ENCODE measurements around the gene PPT2. TPM values are rescaled to one million over a fixed set of nuclear protein-coding genes. Genes with fewer than 3 reads are reported as not detected.
A peak's percentile ranks its signal among the peaks of the same experiment; 100 is the strongest.
"Not testable (repeated sequence)": the region's sequence is repeated elsewhere in the genome, so short reads cannot be mapped to it uniquely, and the experiment has no call there.

PPT2 gene
- total RNA-seq, 1 experiment from 2014 or later, result 120 TPM

- no peak overlapping the region for H3K27ac ChIP-seq
- H3K4me3 ChIP-seq, result no peak overlapping the region
- H3K36me3 ChIP-seq, result no peaks in the 10 kb centered on the region
- no peaks in the 10 kb centered on the region for H3K27me3 ChIP-seq
- DNase-seq, result no peak
- H3K9me3 ChIP-seq (replicated peaks), result no peaks in the 10 kb centered on the region
- peaks cover 10% of the 10 kb centered on the region for H3K4me1 ChIP-seq
Measured at GRCh38 chr6:32191696-32192607, 38.0 kb downstream of the PPT2 start.

GRCh38 chr6:32192608-32193039 lies 38.7 kb downstream of the PPT2 start, which contains the start of gene GPSM3:
GPSM3 (minus strand) TSS chr6:32192643; CDS start chr6:32192513, 130 bp downstream.
- H3K27me3 ChIP-seq, result no peaks in the 10 kb centered on the region
- H3K4me3 ChIP-seq, result no peak within 1 kb of the TSS
- H3K9me3 ChIP-seq (replicated peaks), result no peaks in the 10 kb centered on the region
- no peaks in the 10 kb centered on the region for H3K36me3 ChIP-seq
- H3K4me1 ChIP-seq, result peaks cover 10% of the 10 kb centered on the region
- H3K27ac ChIP-seq, result no peak within 1 kb of the TSS
- peak; percentile 50 to 58 for DNase-seq

GRCh38 chr6:32193096-32193495 lies 39.2 kb downstream of the PPT2 start:
- DNase-seq; H3K27me3 ChIP-seq; H3K27ac ChIP-seq; H3K4me3 ChIP-seq; H3K36me3 ChIP-seq; H3K9me3 ChIP-seq (replicated peaks): not testable (repeated sequence)
- peaks cover 10% of the 10 kb centered on the region for H3K4me1 ChIP-seq

- no peaks in the 10 kb centered on the region for H3K27me3 ChIP-seq
- peaks cover 6% of the 10 kb centered on the region for H3K4me1 ChIP-seq
- H3K36me3 ChIP-seq, result no peaks in the 10 kb centered on the region
- no peak overlapping the region for H3K4me3 ChIP-seq
- DNase-seq, result no peak
- H3K9me3 ChIP-seq (replicated peaks), result no peaks in the 10 kb centered on the region
- no peak overlapping the region for H3K27ac ChIP-seq
Measured at GRCh38 chr6:32194388-32194787, 40.4 kb downstream of the PPT2 start.

DNA sequence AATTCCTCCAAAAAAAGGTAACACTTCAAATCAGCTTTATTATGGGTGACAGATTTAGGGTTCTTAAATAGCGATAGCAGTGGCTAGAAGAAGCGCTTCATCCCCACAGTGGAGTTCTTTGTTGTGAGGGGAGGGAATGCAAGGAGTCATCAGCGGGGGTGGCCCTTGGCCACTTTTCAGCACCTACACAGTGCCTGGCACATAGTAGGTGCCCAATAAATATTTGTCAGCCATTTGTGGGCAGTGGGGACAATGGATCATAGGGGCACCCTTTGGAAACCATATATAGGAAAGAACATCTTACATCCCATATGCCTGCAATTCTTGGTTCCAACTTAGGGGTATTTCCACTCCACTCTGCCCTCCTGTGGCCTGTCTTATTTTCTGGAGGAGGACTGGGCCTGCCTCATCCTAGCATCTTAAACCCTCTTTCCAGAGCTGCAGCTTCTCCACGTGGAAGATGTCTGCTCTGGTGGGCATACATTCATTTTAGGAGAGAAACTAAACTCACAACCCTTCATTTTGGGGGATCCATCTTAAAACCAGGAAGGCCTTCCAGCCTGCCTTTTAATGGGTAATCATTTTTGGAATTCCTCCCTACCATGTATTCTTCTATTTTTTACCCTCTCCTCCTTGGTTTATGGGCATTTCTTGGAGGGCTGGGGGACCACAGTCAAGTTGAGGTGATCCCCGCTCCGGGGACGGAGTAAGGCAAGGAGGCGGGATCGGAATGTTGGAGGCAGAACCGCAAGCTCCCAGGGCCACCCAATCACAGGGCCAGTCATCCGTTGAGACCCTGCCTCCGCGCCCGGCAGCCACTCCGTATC lies 41.1 kb downstream of the PPT2 start:
- no peaks in the 10 kb centered on the region for H3K27me3 ChIP-seq
- H3K9me3 ChIP-seq (replicated peaks), result no peaks in the 10 kb centered on the region
- peak overlapping the region; percentile 50 for H3K4me3 ChIP-seq
- H3K4me1 ChIP-seq, result peaks cover 6% of the 10 kb centered on the region
- H3K36me3 ChIP-seq, result no peaks in the 10 kb centered on the region
- DNase-seq, result peak in 1 of 2 experiments; percentile 54
- H3K27ac ChIP-seq, result peak overlapping the region; percentile 62

- no peaks in the 10 kb centered on the region for H3K9me3 ChIP-seq (replicated peaks)
- H3K4me3 ChIP-seq, result peak overlapping the region; percentile 73
- H3K36me3 ChIP-seq, result no peaks in the 10 kb centered on the region
- H3K4me1 ChIP-seq, result peaks cover 6% of the 10 kb centered on the region
- no peaks in the 10 kb centered on the region for H3K27me3 ChIP-seq
- DNase-seq, result peak; percentile 99 to 100
- peak overlapping the region; percentile 100 for H3K27ac ChIP-seq
Measured at GRCh38 chr6:32195652-32195901, 41.6 kb downstream of the PPT2 start.

- H3K27ac ChIP-seq, result peak overlapping the region; percentile 100
- H3K36me3 ChIP-seq, result no peaks in the 10 kb centered on the region
- H3K4me3 ChIP-seq, result peak overlapping the region; percentile 73
- no peaks in the 10 kb centered on the region for H3K27me3 ChIP-seq
- no peaks in the 10 kb centered on the region for H3K9me3 ChIP-seq (replicated peaks)
- peaks cover 4% of the 10 kb centered on the region for H3K4me1 ChIP-seq
- peak; percentile 96 to 97 for DNase-seq
Measured at GRCh38 chr6:32195902-32196681, 42.2 kb downstream of the PPT2 start.

DNA sequence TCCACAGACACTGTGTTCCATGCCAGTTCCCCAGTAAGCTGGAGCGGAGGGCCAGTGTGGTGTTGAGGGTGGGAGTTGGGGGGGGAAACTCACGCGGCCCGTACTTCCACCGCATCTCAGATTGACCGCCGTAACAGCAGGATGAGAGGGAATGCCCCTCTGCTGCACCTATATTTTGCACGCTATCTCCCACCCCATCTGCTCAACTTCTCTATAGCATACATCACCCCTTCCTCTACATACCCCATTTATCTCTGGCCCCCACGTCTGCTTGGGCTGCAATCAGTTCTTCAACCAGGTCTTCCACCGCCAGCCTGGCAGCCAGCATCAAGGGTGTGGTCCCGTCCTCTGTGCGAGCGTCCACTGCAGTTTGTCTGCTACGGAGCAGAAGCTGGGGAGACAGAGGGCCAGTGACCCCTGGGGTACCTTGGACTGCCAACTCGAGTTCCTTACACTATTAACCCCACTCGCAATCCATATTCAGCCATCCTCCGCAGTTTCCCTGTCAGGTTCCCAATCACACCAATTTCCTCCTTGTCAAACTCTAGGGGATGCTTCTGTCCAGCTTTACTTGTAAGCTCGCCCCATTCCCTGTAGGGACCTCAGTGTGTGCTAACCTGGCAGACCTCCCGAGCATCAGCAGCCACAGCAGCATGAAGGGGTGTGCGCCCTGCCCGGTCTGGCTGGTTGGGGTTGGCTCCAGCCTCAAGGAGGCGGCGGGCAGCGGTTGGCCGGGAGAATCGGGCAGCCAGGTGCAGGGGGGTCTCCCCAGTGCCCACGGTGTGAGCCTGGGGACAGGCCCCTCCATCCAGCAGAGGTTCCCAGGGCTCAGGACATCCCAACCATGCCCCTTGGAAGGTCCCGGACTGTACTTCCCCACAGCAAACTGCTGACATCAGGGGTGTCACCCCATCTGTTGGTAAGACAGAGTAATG lies 43.0 kb downstream of the PPT2 start:
- H3K36me3 ChIP-seq, result no peaks in the 10 kb centered on the region
- H3K4me1 ChIP-seq, result peaks cover 12% of the 10 kb centered on the region
- peak overlapping the region; percentile 100 for H3K27ac ChIP-seq
- H3K9me3 ChIP-seq (replicated peaks), result no peaks in the 10 kb centered on the region
- H3K4me3 ChIP-seq, result peak overlapping the region; percentile 73
- DNase-seq, result peak in 1 of 2 experiments; percentile 29
- H3K27me3 ChIP-seq, result no peaks in the 10 kb centered on the region

- Histone ChIP-seq H3K4me1 (peaks cover 21% of the 10 kb centered on the region), H3K27ac (no peak overlapping the region), H3K4me3 (no peak overlapping the region), H3K27me3 (no peaks in the 10 kb centered on the region), H3K36me3 (no peaks in the 10 kb centered on the region), H3K9me3 (replicated peaks) (no peaks in the 10 kb centered on the region)
- no peak for DNase-seq
Measured at GRCh38 chr6:32198345-32198696, 44.4 kb downstream of the PPT2 start.

DNA sequence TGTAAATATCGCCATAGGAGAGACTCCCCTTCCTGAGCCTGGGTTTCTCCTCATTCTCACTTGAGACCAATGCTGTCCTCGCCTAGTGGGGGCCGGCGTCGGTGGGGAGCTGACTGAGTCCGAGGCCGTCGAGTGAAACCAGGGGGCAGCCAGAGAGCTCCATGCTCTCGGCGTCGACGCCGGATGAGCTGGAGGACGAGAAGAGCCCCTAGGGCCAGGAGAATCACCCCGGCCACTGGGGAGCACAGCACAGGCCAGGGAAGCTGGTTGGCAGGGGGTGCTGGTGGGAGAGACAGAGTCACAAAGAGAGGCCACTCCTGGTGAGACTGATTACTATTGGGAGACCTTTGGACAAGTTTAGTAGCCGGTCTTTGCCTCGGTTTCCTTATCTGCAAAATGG lies 44.9 kb downstream of the PPT2 start:
- no peak for DNase-seq
- no peaks in the 10 kb centered on the region for H3K36me3 ChIP-seq
- no peaks in the 10 kb centered on the region for H3K9me3 ChIP-seq (replicated peaks)
- H3K27me3 ChIP-seq, result no peaks in the 10 kb centered on the region
- peaks cover 26% of the 10 kb centered on the region for H3K4me1 ChIP-seq
- no peak overlapping the region for H3K4me3 ChIP-seq
- H3K27ac ChIP-seq, result no peak overlapping the region

DNA sequence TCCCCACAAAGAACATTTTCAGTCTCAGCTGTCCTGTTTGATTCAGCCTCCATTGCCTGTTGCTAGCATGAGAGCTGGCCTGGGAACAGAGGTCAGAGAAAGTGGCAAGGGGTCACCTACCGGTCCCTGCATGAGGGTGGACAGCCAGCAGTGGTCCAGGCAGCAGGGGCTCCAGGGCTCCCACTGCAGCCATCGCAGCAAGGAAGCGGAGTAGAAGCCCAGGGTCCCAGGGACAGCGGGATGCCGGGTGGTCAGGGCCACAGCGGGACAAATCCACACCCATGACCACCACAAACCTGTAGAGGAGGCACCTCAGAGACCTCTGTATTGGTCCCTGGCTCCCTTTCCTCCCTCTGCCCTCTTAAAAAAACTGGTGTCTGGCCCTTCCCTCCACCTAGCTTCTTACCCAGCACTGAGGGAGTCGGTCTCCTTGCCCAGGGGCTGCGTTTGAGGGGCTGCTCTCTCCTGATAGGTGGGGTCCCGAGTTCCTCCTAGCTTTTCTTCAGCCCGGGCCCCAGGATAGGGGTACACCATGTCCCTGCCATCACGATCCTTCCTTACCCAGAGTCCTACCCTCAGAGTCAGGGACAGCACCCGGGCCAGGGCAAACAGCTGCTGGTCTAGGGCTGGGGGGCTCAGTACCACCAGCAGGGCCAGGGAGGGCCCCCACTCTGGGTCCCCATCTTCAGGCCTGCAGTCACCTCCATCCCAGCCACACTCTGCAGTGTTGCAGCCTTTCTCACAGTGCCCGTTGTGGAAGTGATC lies 47.0 kb downstream of the PPT2 start:
- DNase-seq, result no peak

DNA sequence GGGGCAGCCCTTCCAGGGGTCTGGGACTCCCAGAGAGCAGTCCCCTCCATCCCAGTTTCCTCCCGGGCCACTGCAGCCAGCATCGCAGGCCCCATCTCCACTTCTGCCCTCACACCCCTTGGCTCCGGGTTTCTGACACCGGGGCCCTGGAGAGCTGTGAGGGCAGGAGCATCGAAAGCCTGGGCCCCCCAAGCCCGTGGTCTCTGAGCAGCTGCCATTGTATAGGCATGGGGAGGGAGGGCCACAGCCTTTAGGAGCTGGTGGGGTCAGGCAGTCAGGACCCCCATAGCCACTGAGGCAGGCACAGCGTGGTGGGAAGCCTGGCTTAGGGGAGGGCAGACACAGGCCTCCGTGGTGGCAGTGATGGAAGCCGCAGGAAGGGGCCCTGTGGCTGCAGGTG lies 48.2 kb downstream of the PPT2 start:
- H3K36me3 ChIP-seq, result no peaks in the 10 kb centered on the region
- peak in 1 of 2 experiments; percentile 20 for DNase-seq

More for the DNA sequence above, 47.0 kb downstream of the PPT2 start:
- no peaks in the 10 kb centered on the region for H3K9me3 ChIP-seq (replicated peaks)
- H3K27ac ChIP-seq, result peak overlapping the region; percentile 22; the same call in 1 of the 2 replicates
- H3K27me3 ChIP-seq, result no peaks in the 10 kb centered on the region
- no peaks in the 10 kb centered on the region for H3K36me3 ChIP-seq
- H3K4me1 ChIP-seq, result peaks cover 31% of the 10 kb centered on the region
- H3K4me3 ChIP-seq, result no peak overlapping the region

More for the DNA sequence above, 48.2 kb downstream of the PPT2 start:
- Histone ChIP-seq H3K9me3 (replicated peaks) (no peaks in the 10 kb centered on the region), H3K27me3 (no peaks in the 10 kb centered on the region), H3K4me3 (peak overlapping the region; percentile 17; the same call in 1 of the 2 replicates), H3K4me1 (peaks cover 31% of the 10 kb centered on the region), H3K27ac (peak overlapping the region; percentile 22)

Measured in SJCRH30 (cell line).